A549 treated with GW870086 at 1 μM for 4 hours (cell line): ENCODE results near the gene PERM1. TPM values are rescaled to one million over a fixed set of nuclear protein-coding genes. Genes with fewer than 3 reads are reported as not detected.

ENCODE experiments used
- total RNA-seq: library from RNA; stranded (reverse); fragments of 200-300 nt; extraction: Qiagen RNA extraction; gene quantifications from 5 replicates; pipeline ENCODE4 v1.2.3, GENCODE V29; 2022; ENCODE audit warnings: low read depth

The PERM1 gene, protein sequence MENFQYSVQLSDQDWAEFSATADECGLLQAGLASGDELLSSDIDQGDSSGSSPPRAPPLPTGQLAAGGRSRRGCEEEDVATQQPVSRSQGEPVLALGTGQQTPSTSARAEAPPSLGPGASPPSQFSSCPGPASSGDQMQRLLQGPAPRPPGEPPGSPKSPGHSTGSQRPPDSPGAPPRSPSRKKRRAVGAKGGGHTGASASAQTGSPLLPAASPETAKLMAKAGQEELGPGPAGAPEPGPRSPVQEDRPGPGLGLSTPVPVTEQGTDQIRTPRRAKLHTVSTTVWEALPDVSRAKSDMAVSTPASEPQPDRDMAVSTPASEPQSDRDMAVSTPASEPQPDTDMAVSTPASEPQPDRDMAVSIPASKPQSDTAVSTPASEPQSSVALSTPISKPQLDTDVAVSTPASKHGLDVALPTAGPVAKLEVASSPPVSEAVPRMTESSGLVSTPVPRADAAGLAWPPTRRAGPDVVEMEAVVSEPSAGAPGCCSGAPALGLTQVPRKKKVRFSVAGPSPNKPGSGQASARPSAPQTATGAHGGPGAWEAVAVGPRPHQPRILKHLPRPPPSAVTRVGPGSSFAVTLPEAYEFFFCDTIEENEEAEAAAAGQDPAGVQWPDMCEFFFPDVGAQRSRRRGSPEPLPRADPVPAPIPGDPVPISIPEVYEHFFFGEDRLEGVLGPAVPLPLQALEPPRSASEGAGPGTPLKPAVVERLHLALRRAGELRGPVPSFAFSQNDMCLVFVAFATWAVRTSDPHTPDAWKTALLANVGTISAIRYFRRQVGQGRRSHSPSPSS
- 0.05 to 0.19 TPM (median 0.18 TPM) in 3 of 5 replicates, not detected in the others for total RNA-seq

DNA sequence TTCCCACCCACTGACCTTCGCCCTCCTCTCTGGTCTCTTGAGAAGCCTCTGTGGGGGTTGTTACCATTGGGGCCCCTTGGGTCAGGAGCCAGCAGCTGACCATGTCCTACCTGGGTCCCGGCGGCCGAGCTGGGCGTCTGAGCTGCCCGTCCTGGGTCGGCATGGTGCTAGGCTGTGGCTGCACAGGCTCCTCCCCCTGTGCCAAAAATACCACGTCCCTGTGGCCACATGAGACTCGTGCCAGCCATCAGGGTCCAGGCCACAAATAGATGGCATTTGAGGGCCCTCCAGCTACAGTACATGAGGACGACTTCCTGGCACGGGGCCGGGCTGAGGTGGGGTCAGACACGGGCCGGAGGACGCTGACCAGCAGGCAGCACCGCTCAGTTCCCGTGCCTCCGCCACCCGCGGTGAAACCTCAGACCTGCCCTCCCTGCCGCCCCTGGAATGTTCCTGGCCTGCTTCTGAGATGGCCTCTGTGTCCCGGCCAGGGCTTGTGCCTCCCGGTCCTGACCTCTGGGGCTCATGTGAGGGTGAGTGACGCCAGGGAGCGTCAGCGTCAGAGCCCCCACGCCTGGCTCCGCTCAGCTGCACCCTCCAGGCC lies at the start of gene PERM1:
PERM1 (minus strand) TSS at position 139 of the 604 bp plus-strand sequence. CDS start 1,064 bp downstream, outside the sequence.

GRCh38 chr1:1020000-1020404 lies 38.1 kb upstream of the PERM1 start, which contains the start of gene AGRN:
Gene AGRN (plus strand): TSS chr1:1020120. CDS start chr1:1020173, 53 bp downstream.

DNA sequence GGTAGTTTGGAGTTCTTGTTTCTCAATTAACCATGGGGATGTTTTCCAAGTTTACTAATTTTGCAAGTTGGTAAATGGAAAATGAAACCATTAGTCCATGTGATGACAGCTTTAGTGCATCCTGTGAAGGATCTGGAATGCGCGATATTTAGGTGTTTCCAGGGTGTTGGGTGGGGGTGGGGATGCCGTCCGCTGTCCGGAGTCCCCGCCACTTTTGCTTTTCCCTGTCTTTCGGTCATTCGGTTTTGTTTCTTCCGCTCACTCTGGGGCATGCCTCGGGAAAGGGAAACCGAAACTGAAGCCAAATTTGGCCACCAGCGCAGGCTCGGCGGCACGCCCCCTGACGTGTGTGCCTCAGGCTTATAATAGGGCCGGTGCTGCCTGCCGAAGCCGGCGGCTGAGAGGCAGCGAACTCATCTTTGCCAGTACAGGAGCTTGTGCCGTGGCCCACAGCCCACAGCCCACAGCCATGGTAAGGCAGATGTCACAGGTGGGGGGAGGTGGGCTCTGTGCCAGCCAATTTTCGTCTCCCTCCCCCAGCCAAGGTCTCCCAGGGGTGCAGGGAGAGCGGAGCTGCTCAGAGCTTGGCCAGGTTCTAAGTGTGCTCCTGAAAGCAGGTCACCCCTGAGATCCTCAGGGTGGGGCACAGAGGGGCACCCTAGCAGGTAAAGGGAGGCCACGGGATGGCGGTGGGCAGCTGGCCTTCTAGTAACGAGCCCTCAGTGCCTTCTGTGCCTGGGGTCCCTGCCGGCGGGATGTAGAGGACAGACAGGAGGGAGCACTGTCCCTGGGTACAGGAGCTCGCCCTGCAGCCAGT lies 31.4 kb upstream of the PERM1 start, which contains the start of gene ISG15:
ISG15 (plus strand) TSS at position 393 of the 817 bp plus-strand sequence; CDS start at position 470, 77 bp downstream.

GRCh38 chr1:999725-1000356 lies 17.9 kb upstream of the PERM1 start, which contains the start of gene HES4:
Gene HES4 (minus strand): TSS chr1:1000097. CDS start chr1:999973, 124 bp downstream.

GRCh38 chr1:966135-966703 lies 15.7 kb downstream of the PERM1 start, which contains the start of gene PLEKHN1:
Gene PLEKHN1 (plus strand): TSS chr1:966482. CDS start chr1:966532, 50 bp downstream.

GRCh38 chr1:960363-961131 lies 21.3 kb downstream of the PERM1 start, which contains the start of gene KLHL17:
Gene KLHL17 (plus strand): TSS chr1:960584. CDS start chr1:960694, 110 bp downstream.

DNA sequence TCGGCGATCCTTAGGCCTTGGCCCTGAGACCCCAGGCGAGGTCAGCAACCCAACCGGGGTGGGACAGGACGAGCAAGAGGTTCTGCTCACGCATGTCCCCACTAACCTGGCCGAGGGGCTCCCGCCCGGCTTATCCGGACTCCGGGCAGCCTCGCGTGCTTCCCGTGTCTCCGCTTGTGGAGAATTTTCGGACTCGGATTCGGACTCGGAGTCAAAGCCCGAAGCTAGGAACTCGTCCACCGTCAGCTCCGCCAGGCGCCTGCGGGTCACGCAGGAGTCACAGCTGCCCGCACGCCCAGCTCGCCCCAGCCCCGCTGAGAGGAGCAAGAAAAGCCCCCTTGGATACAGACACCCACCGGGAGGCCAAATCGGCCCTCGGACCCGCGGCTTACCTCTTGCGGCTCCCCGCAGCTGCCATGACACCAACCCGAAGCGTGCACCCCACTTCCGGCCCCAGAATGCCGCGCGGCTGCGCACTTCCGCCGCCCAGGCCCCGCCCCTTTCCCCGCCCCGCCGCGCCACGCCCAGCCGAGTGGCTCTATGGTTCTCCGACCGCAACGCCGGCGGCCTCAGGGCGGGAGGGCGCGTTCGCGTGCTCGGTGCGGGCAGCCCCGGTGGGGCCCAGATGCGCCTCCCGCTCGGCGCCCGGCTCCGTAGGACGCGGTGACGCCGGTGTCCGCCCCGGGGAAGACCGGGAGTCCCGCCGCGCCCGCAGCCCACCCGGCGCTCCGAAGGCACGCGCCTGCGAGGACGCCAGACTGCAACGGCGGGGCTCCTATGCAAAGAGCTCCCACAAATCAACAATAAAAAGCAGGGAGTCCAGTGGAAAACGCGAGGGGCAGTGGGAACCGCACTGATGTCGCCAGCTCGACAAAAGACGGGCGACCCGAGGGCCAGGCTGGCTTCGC lies 22.8 kb downstream of the PERM1 start, which contains the start of gene NOC2L:
NOC2L (minus strand) TSS at position 434 of the 908 bp plus-strand sequence; CDS start at position 418, 16 bp downstream.

Other genes with a start within 250 kb of the PERM1 start
- 16.9 to 31.9 TPM (median 30.4 TPM) in 5 replicates for gene SAMD11, start 58.2 kb downstream of the PERM1 start, total RNA-seq
- 67.6 to 85.4 TPM (median 84.8 TPM) in 5 replicates for gene NOC2L, start 22.8 kb downstream of the PERM1 start, total RNA-seq
- 9.1 to 16.4 TPM (median 15.4 TPM) in 5 replicates for gene KLHL17, start 21.5 kb downstream of the PERM1 start, total RNA-seq
- 4.0 to 5.8 TPM (median 4.9 TPM) in 5 replicates for gene PLEKHN1, start 15.6 kb downstream of the PERM1 start, total RNA-seq
- gene HES4, start 18.0 kb upstream of the PERM1 start, total RNA-seq = 29.4 to 60.9 TPM (median 54.8 TPM) in 5 replicates
- 19.1 to 22.3 TPM (median 19.9 TPM) in 5 replicates for gene ISG15, start 31.4 kb upstream of the PERM1 start, total RNA-seq
- gene AGRN, start 38.0 kb upstream of the PERM1 start, total RNA-seq = 76.1 to 112 TPM (median 108 TPM) in 5 replicates
- 0.14 to 0.42 TPM (median 0.31 TPM) in 5 replicates for gene RNF223, start 92.2 kb upstream of the PERM1 start, total RNA-seq
- gene C1orf159, start 134.0 kb upstream of the PERM1 start, total RNA-seq = 9.8 to 14.4 TPM (median 13.9 TPM) in 5 replicates
- not detected in 5 replicates for gene TTLL10, start 191.8 kb upstream of the PERM1 start, total RNA-seq
- gene TNFRSF18, start 224.5 kb upstream of the PERM1 start, total RNA-seq = 0.14 to 0.19 TPM in 2 of 5 replicates, not detected in the others
- 0.12 to 0.22 TPM in 2 of 5 replicates, not detected in the others for gene TNFRSF4, start 232.1 kb upstream of the PERM1 start, total RNA-seq
- 108 to 134 TPM (median 126 TPM) in 5 replicates for gene SDF4, start 249.9 kb upstream of the PERM1 start, total RNA-seq